ENCODE measurements around the gene GSDME. TPM values are rescaled to one million over a fixed set of nuclear protein-coding genes. Genes with fewer than 3 reads are reported as not detected.

Gene GSDME
- polyA plus RNA-seq, 2 of the 4 experiments (the other 2 are of a cell fraction): 51.0 to 55.9 TPM

DNA sequence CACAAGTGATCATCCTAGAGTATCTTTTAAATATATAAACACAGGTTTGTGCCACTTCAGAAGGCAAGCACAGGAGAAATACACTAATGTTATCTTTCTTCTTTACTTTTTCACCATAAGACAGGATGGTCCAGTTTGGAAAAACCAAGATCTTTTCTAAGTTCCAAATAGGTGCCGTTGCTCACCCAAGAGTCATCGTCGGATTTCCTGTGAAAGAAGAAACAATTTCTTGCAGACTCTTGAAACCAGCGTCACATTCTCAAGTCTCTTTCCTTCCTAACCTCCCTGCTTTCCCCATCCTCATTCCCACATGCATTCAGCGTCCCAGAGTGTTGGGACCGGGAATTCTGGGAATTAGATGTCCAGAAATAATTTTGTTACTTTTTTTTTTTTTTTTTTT lies 42.8 kb upstream of the GSDME start:
- TF ChIP-seq HDAC2 (IDR thresholded peaks at IDR 0.05): no peak
- TF ChIP-seq, protein P1, sequence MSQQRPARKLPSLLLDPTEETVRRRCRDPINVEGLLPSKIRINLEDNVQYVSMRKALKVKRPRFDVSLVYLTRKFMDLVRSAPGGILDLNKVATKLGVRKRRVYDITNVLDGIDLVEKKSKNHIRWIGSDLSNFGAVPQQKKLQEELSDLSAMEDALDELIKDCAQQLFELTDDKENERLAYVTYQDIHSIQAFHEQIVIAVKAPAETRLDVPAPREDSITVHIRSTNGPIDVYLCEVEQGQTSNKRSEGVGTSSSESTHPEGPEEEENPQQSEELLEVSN (IDR thresholded peaks at IDR 0.05; ENCODE audit: borderline replicate concordance, low read depth): no peak
- TF ChIP-seq FOSB (CRISPR knock-in tag; IDR thresholded peaks at IDR 0.05): no peak
- TF ChIP-seq PHF8 (IDR thresholded peaks at IDR 0.05; ENCODE audit: borderline replicate concordance, low read depth): no peak
- TF ChIP-seq, protein P2, sequence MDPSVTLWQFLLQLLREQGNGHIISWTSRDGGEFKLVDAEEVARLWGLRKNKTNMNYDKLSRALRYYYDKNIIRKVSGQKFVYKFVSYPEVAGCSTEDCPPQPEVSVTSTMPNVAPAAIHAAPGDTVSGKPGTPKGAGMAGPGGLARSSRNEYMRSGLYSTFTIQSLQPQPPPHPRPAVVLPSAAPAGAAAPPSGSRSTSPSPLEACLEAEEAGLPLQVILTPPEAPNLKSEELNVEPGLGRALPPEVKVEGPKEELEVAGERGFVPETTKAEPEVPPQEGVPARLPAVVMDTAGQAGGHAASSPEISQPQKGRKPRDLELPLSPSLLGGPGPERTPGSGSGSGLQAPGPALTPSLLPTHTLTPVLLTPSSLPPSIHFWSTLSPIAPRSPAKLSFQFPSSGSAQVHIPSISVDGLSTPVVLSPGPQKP (IDR thresholded peaks at IDR 0.05; ENCODE audit: low read depth, low read length): no peak
- TF ChIP-seq BHLHE40 (IDR thresholded peaks at IDR 0.05; ENCODE audit: low read depth, low read length): no peak
- TF ChIP-seq EP300 (IDR thresholded peaks at IDR 0.05): no peak
- TF ChIP-seq, protein P3, sequence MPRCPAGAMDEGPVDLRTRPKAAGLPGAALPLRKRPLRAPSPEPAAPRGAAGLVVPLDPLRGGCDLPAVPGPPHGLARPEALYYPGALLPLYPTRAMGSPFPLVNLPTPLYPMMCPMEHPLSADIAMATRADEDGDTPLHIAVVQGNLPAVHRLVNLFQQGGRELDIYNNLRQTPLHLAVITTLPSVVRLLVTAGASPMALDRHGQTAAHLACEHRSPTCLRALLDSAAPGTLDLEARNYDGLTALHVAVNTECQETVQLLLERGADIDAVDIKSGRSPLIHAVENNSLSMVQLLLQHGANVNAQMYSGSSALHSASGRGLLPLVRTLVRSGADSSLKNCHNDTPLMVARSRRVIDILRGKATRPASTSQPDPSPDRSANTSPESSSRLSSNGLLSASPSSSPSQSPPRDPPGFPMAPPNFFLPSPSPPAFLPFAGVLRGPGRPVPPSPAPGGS (IDR thresholded peaks at IDR 0.05): no peak
- no peak for TF ChIP-seq KDM1A (IDR thresholded peaks at IDR 0.05; ENCODE audit: low read depth)
- TF ChIP-seq POLR2AphosphoS2 (conservative IDR thresholded peaks at IDR 0.05; ENCODE audit: low read length): no peak
- no peak for TF ChIP-seq NPAS2 (CRISPR knock-in tag; IDR thresholded peaks at IDR 0.05; ENCODE audit: borderline replicate concordance)
- TF ChIP-seq CEBPB (IDR thresholded peaks at IDR 0.05): no peak
- TF ChIP-seq, protein P4, sequence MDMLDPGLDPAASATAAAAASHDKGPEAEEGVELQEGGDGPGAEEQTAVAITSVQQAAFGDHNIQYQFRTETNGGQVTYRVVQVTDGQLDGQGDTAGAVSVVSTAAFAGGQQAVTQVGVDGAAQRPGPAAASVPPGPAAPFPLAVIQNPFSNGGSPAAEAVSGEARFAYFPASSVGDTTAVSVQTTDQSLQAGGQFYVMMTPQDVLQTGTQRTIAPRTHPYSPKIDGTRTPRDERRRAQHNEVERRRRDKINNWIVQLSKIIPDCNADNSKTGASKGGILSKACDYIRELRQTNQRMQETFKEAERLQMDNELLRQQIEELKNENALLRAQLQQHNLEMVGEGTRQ (IDR thresholded peaks at IDR 0.05): no peak
- no peak for TF ChIP-seq TFCP2L1 (CRISPR knock-in tag; IDR thresholded peaks at IDR 0.05)
- TF ChIP-seq, protein P5, sequence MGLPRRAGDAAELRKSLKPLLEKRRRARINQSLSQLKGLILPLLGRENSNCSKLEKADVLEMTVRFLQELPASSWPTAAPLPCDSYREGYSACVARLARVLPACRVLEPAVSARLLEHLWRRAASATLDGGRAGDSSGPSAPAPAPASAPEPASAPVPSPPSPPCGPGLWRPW (IDR thresholded peaks at IDR 0.05): no peak
- TF ChIP-seq, protein P6, sequence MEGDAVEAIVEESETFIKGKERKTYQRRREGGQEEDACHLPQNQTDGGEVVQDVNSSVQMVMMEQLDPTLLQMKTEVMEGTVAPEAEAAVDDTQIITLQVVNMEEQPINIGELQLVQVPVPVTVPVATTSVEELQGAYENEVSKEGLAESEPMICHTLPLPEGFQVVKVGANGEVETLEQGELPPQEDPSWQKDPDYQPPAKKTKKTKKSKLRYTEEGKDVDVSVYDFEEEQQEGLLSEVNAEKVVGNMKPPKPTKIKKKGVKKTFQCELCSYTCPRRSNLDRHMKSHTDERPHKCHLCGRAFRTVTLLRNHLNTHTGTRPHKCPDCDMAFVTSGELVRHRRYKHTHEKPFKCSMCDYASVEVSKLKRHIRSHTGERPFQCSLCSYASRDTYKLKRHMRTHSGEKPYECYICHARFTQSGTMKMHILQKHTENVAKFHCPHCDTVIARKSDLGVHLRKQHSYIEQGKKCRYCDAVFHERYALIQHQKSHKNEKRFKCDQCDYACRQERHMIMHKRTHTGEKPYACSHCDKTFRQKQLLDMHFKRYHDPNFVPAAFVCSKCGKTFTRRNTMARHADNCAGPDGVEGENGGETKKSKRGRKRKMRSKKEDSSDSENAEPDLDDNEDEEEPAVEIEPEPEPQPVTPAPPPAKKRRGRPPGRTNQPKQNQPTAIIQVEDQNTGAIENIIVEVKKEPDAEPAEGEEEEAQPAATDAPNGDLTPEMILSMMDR (IDR thresholded peaks at IDR 0.05): no peak
- 96% methylated on average over 6 of the region's 6 CpGs for WGBS (ENCODE audit: missing lambda C conversion rate)
- Histone ChIP-seq H3K9me3 (no peaks in the 10 kb centered on the region), H3K4me1 (no peaks in the 10 kb centered on the region), H3K27ac (no peak overlapping the region), H3K4me2 (no peak overlapping the region), H3K4me3 (no peak overlapping the region)
- no peak for ATAC-seq
- FAIRE-seq: no peak
- POLR2A ChIA-PET: no interaction called here
- CTCF ChIA-PET: interaction anchor here (0.6 to 5.2 kb wide), 2 partner anchors 13 to 292 kb away, joined by 3 to 27 read pairs; no protein-coding TSS in a partner anchor
- DNase-seq (ENCODE audit: low read depth in 1 of 2, low spot score in 1 of 2): no peak

DNA sequence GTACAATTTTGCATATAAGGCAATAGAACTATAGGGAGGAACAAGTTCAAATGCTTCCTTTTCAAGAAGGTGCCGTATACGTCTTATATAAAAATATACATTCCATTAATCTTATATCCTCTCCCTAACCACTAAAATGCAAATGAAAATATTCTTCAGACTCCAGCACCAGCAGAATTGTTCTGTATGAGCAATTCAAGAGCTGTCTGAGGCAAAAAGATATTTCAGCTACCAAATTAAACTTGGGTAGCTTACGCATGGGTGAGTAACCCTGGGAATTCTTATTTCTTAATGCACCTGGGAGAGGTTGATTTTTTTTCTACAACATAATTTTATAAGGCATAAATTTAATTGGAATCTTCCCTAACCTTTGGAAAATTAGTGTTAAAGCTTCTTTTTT lies 42.2 kb upstream of the GSDME start:
- CTCF ChIA-PET: interaction anchor here (5.2 kb wide), 1 partner anchor 14 kb away, joined by 27 read pairs; no protein-coding TSS in a partner anchor
- POLR2A ChIA-PET: no interaction called here
- TF ChIP-seq, protein P4 (IDR thresholded peaks at IDR 0.05): no peak
- TF ChIP-seq NR3C1 (IDR thresholded peaks at IDR 0.05) (no peak), HEYL (CRISPR knock-in tag; IDR thresholded peaks at IDR 0.05) (no peak), EP300 (IDR thresholded peaks at IDR 0.05) (no peak), HDAC2 (IDR thresholded peaks at IDR 0.05) (no peak), TP53 (CRISPR knock-in tag; IDR thresholded peaks at IDR 0.05) (no peak), CHD4 (IDR thresholded peaks at IDR 0.05; ENCODE audit: borderline replicate concordance) (no peak), RCOR1 (IDR thresholded peaks at IDR 0.05; ENCODE audit: low read depth, low read length) (no peak)
- TF ChIP-seq, protein P7, sequence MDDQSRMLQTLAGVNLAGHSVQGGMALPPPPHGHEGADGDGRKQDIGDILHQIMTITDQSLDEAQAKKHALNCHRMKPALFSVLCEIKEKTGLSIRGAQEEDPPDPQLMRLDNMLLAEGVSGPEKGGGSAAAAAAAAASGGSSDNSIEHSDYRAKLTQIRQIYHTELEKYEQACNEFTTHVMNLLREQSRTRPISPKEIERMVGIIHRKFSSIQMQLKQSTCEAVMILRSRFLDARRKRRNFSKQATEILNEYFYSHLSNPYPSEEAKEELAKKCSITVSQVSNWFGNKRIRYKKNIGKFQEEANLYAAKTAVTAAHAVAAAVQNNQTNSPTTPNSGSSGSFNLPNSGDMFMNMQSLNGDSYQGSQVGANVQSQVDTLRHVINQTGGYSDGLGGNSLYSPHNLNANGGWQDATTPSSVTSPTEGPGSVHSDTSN (IDR thresholded peaks at IDR 0.05): no peak
- TF ChIP-seq, protein P3 (IDR thresholded peaks at IDR 0.05): no peak
- WGBS (ENCODE audit: missing lambda C conversion rate): 95% methylated on average over 3 of the region's 3 CpGs
- ATAC-seq: no peak
- Histone ChIP-seq H3K27ac (no peak overlapping the region), H3K9me3 (no peaks in the 10 kb centered on the region), H3K4me3 (no peak overlapping the region), H3K4me2 (no peak overlapping the region), H3K4me1 (no peaks in the 10 kb centered on the region)
- FAIRE-seq: no peak
- DNase-seq (ENCODE audit: low read depth in 1 of 2, low spot score in 1 of 2): no peak
